ENCODE data around the gene ANGPTL5.

DNA sequence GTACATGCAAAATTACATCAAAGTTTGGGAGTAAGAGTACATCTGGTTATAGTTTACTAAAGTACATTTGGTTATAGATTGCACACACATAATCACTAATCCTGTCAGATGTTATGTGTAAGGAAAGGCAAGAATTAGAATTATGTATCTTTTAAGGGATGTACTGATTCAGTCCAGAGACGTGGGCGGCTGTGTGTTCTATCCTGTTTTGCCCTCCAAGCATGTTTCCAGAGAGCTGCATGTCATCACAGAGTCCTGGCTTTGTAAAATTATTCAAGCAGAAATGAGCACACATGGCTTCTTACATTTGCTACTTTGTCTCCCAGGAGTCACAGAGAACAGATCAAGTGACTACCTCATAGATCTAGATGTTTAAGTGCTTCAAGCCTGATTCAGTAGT lies 34.7 kb downstream of the ANGPTL5 start:
- no peak for TF ChIP-seq CTCF (IDR thresholded peaks at IDR 0.05)
- TF ChIP-seq EP300 (IDR thresholded peaks at IDR 0.05), result no peak
- TF ChIP-seq POLR2A (IDR thresholded peaks at IDR 0.05), result no peak
